HG02571 (cell line): ENCODE data around the gene RASL10B.

Experiments used
- ATAC-seq: cut with Tn5 transposase; IDR thresholded peaks from one replicate; pipeline ENCODE4 v1.9.1; 2021; ENCODE audit warnings: mild to moderate bottlenecking, moderate library complexity; ENCODE audit not compliant: unreplicated experiment

The RASL10B gene

DNA sequence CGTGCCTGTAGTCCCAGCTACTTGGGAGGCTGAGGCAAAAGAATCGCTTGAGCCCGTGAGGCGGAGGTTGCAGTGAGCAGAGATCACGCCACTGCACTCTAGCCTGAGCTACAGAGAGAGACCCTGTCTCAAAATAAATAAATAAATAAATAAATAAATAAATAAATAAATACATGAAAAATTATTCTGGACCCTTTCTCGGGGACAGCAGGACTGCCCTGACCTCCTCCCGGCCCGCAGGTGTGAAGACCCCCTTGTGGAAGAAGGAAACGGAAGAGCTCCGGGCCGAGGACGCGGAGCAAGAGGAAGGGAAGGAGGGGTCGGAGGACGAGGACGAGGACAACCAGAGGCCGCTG is 32.3 kb downstream of the RASL10B start:
- ATAC-seq, result no peak

DNA sequence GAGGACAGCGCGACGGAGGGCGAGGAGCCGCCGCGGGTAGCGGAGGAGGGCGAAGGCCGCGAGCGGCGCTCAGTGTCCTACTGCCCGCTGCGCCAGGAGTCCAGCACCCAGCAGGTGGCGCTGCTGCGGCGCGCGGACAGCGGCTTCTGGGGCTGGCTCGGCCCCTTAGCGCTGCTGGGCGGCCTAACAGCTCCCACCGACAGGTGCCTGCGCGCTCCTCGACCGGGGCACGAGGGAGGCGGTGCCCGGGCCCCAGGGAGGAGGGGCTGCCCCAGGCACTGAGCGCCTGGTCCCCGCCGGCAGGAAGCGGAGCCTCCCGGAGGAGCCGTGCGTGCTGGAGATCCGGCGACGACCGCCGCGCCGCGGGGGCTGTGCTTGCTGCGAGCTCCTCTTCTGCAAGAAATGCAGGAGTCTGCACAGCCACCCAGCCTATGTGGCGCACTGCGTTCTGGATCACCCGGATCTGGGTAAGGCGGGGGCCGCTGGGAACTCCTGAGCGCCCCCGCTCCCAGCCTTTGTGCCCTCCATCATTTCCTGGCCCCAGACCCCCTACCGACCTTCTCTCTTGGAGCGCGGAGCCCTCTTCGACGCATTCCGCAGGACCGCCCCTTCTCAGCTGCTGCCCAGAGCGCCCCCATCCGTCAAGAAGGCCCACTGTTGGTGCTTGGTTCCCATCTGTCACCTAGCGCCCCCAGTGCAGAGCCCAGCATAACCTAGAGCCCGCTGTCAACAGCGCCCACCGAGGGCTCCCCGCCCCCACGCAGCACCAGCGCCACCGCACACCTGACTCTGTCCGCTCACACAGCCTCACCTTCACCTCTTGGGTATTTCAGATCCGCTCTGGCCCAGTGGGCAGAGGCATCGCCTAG is 32.9 kb downstream of the RASL10B start:
- peak; percentile 72 for ATAC-seq

DNA sequence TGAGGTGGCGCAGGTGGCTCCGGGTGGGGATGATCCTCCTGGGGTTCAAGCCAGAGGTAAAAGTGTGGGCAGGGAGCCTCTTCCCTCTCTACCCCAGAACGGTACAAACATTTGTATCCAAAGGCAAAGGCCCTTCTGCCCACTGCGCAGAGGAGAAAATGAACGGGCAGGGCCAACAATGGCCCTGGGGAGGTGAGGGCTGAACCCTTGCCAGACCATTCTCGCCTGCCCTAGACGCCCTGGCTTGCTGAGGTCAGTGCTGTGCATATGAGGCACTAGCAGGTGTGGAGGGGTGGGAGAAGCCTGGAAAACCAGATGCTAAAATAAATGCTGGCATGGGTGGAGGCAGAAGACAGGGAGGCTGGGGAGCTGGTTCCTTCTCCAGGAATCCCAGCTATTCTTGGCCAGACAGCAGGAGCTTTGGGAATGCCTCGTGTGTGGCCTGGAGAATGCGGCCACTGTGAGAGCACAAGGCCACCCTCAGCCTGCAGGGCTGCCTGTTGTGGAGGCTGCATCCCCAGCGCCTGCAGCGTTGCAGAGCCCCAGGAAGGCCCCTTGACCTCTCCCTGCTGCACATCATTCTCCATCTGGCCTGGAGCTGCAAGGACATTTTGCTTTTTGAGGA is 33.8 kb downstream of the RASL10B start:
- ATAC-seq, result no peak

DNA sequence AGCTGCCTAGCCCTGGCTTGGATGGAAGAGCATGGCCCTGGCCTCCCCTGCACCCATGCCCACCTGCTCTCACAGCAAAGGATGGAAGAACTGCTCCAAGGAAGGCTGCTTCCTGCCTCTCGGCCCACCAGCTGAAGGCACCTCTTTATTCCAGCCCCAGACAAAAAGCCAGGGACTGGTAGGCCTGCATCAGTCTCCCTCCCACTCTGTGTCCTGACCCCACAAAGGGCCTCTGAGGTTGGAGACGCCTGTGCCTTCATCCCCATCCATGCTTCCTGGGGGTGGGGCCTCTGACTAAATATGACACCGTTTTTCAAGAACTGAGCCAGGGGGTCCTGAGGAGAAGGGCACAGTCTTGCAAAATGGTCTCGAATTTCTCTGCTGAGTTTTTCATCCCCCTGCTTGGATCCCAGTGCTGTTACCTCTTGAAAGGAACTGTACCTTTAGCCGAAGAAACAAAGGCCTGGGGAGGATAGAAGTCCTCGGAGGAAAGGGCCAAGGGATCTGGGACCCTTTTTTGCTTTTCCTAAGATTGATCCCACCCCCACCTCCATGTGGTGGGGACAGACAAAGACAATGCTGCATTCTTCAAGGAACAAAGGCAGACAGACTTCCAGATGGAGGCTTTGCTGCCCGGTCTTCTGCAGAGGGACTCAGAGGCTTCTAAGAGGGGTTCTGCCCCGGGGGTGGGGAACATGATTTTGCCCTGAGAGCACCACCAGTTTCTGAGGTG is 34.5 kb downstream of the RASL10B start:
- ATAC-seq, result no peak

DNA sequence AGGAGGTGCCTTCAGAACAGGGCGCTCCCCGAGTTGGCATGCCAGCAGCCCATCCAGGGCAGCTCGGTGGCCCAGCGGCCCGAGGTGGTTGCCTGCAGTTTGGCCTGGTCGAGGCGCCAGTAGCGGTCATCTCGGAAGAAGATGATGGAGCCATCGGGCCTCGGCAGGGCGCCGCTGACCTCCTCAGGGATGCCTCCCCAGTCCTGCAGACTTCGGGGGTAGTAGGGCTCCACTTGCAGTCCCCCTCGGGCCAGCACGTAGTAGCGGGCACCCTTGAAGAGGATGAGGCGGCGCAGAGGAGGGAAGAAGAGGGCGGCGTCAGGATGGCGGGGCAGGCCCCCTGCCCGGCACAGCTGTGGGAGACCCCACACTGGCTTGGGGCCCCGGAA is 35.0 kb downstream of the RASL10B start:
- no peak for ATAC-seq

DNA sequence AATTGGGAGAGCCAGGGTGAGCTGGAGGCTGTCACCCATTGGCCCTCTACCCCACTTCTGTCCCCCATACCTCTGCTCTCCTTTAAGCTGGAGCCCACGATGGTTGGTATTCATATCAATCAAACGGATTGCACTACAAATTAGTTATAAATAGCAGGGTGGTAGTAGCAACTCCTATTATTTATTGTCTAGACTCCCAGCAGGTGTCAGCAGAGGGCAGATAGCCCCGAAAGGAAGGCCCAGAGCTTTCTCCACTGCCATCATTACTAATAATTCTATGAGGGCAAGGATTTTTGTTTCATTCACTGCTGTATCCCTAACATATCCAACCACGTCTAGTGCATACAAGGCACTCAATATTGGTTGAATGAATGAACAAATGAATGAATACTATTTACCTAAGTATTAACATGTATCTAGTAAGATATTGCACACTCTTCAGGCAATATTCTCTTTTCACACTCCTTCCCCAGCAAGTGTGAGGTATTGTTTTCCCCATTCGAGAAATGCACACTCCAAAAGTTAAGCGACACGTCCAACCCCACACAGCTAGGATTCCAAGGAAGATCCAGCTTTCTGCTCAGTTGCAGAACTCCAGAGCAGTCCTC is 35.6 kb downstream of the RASL10B start:
- ATAC-seq, result no peak

DNA sequence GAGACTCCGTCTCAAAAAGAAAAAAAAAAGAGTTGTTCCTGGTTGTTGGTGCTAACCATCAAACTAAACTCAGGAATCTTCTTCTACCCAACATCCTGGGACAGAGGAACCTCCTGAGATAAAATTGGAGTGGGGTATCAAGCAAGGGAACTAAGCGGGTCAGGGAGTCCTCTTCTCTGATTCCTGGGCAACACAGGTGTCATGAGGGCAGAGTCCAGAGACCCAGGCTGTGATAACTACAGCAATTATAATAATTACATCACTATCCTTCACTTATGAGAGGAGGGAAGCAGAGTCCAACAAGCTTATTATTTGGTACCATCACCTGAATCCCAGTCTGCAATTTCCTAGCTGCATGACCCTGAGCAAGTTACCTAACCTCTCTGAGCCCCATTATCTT is 37.4 kb downstream of the RASL10B start:
- ATAC-seq, result no peak

DNA sequence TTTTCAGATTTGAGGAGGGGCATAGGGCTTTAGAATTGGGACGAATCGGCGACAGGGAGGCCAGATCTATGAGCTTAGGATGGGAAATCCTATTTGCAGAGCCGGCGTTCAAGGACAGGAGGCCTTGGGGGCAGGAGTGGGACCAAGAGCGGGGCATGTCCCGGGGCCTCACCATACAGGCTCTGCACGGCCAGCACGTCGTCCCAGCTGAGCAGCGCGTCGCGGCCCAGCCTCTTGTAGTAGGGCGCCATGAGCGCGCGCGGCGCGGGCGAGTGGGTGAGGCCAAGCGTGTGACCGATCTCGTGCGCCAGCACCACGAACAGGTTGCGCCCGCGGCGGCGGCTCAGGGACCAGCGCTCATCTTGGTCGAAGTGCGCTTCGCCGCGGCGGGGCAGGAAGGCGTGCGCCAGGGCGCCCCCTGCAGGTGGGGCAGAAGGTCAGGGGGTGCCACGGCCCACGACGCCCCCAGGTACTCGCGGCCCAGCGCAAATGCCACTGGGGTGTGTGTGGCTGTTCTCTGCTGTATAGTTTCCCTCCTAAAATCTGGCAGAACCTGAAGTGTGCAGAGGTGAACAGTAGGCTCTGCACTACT is 38.6 kb downstream of the RASL10B start:
- no peak for ATAC-seq

DNA sequence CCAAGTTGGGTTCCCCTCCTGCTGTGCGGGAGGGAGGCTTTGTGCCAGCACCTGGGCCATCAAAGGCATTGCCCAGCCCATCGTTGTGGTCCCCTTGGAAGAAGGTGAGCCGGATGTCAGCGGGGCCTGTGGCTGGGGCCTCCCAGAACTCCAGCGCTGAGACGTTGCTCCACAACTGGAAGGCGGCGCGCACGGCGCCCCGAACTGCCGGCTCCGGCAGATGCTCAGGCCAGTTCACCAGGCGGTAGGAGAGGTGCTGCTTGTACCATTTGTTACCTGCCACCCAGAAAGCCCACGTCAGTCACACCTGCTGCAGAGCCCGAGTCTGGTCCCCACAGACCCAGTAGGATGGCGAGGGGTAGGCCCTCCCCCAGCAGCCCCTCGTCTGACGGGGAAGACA is 41.7 kb downstream of the RASL10B start:
- no peak for ATAC-seq

DNA sequence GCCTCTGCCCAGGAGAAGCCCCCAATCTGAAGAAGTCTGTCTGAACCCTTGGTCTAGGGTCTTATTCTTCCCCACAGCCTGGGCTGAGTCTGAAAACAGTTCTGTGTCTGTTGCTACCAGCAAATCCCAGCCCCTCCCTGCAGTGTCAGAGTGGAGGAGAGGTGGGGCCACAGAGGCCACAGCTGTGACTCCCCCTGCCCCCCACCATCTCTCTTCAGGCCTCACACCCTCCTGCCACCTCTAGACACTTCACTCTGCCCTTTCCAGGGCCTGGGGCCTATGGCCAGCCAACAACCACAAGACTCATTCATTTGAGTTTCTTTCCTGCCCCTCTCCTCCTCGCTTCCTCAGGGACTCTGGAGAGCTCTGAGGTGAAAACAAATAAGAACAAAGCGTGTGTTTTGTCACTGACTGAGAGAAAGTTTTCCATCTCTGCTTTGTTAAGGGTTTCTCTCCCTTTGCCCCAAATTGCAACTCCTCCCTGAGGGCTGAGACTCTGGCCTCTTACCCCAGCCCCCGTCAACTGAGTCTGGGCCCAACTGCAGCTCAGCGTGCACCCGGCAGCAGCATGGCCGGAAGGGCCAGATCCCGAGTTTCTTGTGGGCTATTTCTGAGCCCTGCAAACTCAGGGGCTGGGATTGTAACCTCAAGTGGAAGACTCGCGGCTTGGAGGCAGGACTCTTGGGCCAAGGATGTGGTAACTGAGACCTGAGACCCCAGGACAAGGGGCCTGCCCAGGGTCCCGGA is 42.4 kb downstream of the RASL10B start:
- ATAC-seq, result no peak

DNA sequence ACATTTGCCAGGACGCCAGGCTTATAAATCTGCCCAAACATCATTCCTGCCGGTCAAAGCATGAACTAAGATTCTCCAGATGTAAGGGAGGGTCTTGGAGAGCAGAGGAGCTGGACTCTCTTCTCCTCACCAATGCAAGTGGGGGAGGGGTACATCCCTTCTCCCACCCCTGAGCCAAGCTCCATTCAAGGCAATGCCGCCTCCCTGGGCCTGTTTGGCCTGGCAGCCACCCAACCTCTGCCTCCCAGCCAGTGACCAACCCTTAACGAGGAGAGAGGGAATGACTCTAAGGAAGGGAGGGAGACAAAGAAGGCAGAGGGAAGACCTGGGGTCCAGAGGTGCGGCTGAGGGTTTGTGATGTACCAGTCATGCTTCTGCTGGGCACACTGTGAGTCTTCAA is 43.1 kb downstream of the RASL10B start:
- no peak for ATAC-seq

DNA sequence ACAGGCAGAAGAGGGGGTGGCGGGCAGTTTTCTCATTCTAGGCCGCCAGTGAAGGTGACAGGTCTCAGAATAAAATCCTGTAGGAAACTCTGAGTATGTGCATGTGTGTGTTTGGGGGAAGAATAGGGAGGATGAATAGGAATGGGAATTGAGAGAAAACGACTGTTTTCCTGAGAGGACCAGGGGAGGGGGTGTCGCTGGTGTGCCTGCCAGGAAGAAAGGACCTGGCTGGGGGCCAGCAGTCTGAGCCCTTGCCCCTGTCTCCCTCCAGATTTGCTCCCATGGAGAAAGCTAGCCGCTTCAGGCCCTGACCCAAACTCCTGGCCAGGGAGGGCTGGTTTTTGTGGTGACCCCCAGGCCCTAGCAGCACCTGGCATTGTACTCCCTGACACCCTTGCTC is 43.6 kb downstream of the RASL10B start:
- no peak for ATAC-seq

DNA sequence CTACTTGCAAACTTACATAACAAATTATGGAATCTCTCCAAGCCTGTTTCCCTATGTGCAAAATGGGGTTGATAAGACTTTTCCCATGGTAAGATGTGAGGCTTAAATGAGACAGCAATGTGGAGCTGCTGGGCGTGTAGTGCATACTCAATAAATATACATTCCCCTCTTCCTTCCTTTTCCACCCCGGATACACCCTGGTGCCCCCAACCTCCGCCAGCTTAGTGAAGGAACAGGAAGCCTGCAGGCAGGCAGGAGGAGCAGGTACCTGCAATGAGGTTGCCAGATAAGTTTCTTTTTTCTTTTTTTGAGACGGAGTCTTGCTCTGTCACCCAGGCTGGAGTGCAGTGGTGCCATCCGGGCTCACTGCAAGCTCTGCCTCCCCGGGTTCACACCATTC is 44.1 kb downstream of the RASL10B start:
- no peak for ATAC-seq

DNA sequence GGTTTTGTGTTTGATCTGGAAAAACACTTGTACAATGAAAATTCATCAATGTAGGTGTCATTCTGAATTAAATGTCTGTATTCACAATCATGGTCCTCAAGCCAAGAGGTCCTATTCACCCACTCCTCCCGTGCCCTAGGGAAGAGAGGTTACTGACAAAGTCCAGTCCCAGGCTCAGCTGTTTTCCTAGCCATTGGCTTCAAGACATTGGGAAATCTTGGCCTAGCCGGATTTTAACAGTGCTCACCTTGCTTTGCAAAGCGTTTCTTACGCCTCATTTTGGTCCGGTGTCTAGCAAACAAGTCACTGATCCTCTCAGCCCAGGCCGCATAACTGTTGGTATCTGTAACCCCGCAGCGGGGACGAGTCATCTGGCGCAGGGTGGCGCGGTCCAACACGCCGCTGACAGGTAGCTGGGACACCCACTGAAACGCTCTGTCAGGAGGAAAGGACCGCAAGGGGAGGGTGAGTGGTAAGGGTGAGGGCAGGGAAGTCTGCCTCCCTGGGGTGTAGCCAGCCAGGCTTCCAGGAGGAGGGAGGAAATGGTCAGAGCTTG is 47.3 kb downstream of the RASL10B start:
- no peak for ATAC-seq

DNA sequence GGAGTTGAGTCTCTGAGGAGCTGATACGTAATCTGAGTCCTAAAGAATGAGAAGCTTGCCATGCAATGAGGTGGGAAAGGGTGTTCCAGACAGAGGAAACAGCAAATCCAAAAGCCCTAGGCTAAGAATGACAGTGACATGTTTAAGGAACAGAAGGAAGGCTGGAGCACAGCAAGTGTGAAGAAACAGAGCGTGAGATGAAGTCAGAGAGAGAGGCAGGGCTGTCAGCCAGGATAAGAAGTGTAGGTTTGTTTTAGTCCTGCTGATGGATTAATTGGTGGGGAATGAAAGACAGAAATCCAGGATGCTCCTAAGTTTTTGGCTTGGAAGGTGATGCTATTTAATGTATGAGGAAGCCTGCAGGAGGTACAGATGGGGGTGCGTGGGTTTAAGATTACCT is 49.5 kb downstream of the RASL10B start:
- ATAC-seq, result no peak

DNA sequence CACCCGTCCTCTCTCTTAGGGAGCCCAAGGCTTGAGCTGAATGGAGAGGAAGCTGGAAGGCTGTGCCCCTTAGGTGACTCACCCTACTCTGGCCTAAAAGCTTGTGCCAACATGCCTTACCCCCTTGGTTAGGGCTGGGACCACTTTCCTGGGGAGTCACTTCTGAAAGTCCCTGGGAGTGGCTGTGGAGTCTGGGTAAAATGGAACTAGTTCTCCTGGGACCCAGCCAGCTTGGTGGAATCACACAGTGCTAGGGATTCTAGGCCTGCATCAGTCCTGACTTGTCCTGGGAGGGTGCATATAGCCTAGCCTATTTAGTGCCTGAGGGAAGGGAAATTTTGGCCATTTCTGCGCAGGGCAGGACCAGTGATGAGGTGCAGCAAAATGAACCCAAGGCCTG is 53.5 kb downstream of the RASL10B start:
- no peak for ATAC-seq

DNA sequence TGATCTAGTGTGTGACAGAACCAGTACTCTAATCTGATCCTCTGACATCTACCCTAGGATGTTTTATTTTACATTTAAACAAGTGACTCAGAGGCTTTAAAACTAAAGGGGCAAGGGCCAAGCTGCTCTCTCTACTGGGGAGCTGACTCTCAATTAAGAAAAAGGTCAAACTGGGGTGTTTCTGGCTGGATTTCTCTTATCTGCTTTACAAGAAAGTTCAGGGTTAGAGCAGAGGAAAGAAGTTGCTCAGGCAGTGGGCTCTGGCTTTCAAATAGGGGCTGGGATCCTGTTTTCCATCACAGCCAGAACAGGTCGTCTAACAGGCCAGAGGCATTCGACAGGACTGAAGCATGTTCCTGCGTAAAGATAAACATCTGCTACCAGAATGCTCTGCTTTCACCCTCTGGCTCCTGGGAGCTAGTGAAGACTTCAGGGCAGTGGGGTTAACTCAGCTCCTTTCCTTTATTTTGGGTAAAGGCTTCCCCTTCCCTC is 55.5 kb downstream of the RASL10B start:
- ATAC-seq, result no peak

DNA sequence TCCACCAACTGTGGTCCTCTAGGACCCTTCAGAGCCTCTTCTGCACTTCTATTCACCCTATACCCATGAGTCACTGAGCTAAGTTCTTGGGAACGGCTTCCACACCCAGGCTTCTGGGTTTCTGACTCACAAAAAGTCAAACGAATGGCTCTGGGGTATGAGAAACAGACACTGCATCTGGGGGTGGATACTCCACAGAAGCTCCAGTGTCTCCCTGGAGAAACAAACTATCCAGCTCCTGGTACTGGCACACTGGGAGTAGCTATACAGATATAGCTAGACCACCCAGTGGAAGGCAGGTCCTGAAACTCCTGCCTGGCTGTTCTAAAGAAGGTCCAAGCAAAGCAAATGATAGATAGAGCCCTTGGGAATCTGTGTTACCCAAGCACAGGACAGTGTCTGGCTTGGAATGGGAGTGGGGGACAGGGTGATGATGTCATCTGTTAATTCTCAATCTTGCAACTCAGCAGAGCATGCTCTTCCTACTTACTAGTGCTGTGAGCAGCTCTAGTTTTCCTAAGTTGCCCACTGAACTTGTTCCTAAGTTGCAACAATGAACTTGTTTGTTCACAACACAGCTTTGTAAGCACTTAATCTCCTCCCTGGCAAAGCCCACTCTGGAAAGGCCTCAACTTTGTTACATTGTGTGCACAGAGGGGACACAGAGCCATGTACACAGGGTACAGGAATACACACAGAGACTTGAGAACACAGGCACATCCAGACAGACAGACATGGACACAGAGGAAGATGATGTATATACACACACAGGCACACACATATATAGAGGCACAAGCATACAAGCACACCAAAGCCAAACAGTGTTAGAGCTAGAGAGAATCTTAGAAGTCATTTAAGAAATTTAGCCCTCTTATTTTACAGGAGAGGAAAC is 57.3 kb downstream of the RASL10B start:
- ATAC-seq, result no peak

DNA sequence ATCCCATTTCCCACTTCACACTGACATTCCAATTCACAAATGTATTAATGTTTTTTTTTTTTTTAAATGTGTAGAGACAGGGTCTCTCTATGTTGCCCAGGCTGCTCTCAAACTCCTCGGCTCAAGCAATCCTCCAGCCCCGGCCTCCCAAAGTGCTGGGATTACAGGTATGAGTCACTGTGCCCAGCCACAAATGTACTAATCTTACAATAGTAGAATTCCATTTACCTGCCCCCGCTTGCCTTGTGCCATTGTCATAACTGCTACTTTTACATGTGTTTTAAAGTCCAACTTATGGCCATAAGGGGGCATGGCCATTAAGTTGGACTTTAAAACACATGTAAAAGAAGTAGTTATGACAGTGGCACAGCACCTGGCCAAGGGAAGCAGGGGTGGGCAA is 59.4 kb downstream of the RASL10B start:
- ATAC-seq, result no peak
